SH-SY5Y (cell line): ENCODE results near the gene COLQ.

Experiments used
- GATA2 ChIP-seq: IDR thresholded peaks from 2 replicates; pipeline ENCODE4 v1.6.1; 2011; ENCODE audit warnings: mild to moderate bottlenecking, low read depth, low read length
- GATA3 ChIP-seq: IDR thresholded peaks from 2 replicates; pipeline ENCODE4 v1.6.1; 2011; ENCODE audit warnings: low read depth, mild to moderate bottlenecking, low read length, moderate library complexity

GRCh38 chr3:15501126-15501525, 20.4 kb downstream of the COLQ start:
- no peak for TF ChIP-seq GATA2
- TF ChIP-seq GATA3, result no peak
